Left cardiac atrium (tissue), 4 donors: ENCODE results near the gene GID4. TPM values are rescaled to one million over a fixed set of nuclear protein-coding genes. Genes with fewer than 3 reads are reported as not detected.

Experiments
- ATAC-seq, 2 donors: fragments of 200-7000 bp; cut with Tn5 transposase; one replicate each; pipeline ENCODE4 v1.9.1; 2020; ENCODE audit warnings: mild to moderate bottlenecking in 2 of 2, moderate library complexity in 2 of 2
- DNase-seq: peaks from one replicate; pipeline ENCODE4 v3.0.0-alpha.2; 2020
- intact Hi-C, 2 donors: fragments of 100-400 bp; cut with DNase I; formaldehyde crosslinking; loops; one replicate each; pipeline versions ENCODE4 v1.14.1 to v1.15.1; 2022 to 2023
- total RNA-seq, 2 donors: library from RNA; stranded (reverse); fragmentation: NEBNext Ultra II Directional; extraction: Animal tissue kit (Norgen Biotek cat#: 25700); gene quantifications; one replicate each; pipeline ENCODE4 v1.2.1, GENCODE V29; 2021
- donor health status: DM: no; HTN: yes; CAD: no.
- donor health status: DM: no; HTN: yes; CAD: no; lungs with severe emphysema.
- donor health status: DM: yes; HTN: yes; CAD: no.
- donor health status: Dilated cardiomyopathy.

The GID4 gene
- total RNA-seq, 2 donors from 2014 or later: 14.6 to 15.1 TPM

GRCh38 chr17:18079543-18079942 is 40.3 kb downstream of the GID4 start:
- DNase-seq: no peak
- intact Hi-C loops: no loop called here

DNA sequence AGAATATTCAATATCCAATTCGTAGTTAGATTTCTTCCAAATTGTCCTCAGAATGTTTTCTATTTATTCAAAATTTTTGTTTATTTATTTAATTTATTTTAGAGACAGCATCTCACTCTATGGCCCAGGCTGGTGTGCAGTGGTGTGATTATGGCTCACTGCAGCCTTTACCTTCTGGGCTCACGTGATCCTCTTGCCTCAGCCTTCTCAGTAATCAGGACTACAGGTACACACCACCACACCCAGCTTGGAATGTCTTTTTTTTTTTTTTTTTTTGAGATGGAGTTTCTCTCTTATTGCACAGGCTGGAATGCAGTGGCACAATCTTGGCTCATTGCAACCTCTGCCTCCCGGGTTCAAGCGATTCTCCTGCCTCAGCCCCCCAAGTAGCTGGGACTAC is 45.0 kb downstream of the GID4 start:
- intact Hi-C loops: no loop called here
- no peak for DNase-seq
- ATAC-seq: no peak

More at GRCh38 chr17:18079543-18079942, 40.3 kb downstream of the GID4 start:
- no peak for ATAC-seq

DNA sequence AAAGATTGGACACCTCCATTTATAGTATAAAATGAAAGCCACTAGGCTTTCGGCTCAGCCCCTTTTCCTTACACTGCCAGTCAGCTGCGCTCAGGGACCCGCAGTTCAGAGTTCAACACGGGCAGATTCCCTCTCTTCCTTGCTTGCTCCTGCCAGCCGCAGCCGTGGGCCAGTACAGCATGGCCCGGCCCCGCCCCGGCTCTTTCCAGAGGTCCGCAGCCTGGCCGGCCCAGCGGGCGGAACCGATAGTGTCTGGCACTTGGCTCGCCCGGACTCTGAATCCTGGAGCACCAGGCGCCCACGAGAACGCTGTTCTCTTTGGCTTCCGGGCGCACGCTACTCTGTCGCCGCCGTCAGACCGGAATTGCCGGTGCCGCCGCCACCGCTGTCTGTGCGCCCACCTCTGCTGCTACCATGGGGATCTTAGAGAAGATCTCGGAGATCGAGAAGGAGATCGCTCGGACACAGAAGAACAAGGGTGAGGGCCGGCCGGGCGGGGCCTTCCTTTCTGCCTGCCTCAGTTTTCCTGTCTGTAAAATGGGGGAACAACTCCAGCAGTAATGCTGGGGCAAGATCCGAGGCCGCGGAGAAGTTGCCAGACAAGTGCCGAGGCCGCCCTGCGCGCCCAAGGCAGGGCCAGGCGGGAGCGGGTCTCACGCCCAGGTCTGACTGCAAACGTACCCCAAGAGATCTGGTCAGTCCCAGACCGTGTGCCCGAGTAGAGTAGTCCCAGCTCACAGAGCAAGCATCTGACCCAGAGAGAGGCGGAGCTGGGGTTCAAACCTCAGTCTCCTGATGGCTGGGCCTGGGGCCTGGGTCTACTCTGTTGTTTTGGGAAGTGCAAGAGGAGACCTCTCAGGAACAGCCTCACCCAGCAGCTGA is 48.6 kb downstream of the GID4 start, which contains the start of gene DRG2:
Gene DRG2, plus strand, starts transcription at position 339 of the 882 bp plus-strand sequence. Its CDS starts 76 bp downstream, at position 415.
- intact Hi-C loops: no loop called here

DNA sequence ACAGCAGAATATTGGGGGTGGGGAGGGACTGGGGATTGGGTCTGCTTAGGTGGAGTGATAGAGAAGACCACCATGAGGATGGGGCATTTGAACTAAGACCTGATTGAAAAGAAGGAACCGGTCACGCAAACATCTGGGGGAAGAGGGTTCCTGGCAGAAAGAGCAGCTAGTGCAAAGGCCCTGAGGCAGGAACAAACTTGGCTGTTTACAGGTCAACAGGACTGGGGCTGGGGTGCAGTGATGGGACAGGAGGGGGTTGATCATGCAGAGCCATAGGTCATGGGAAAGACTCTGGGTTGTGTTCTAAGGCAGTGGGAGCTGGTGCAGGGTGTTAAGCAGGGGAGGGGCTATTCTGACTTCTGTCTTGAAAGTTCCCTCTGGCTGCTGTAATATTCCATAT is 50.4 kb downstream of the GID4 start:
- intact Hi-C loops: no loop called here
- ATAC-seq: no peak

More for the DNA sequence above, 48.6 kb downstream of the GID4 start, which contains the start of gene DRG2:
- peak; percentile 93 for DNase-seq
- ATAC-seq: peak; percentile 97 to 98

GRCh38 chr17:18093616-18094408 is 54.6 kb downstream of the GID4 start:
- DNase-seq (peak; percentile 73), ATAC-seq (peak; percentile 53 to 66)
- intact Hi-C loops: no loop called here

More for the DNA sequence above, 50.4 kb downstream of the GID4 start:
- DNase-seq: no peak

DNA sequence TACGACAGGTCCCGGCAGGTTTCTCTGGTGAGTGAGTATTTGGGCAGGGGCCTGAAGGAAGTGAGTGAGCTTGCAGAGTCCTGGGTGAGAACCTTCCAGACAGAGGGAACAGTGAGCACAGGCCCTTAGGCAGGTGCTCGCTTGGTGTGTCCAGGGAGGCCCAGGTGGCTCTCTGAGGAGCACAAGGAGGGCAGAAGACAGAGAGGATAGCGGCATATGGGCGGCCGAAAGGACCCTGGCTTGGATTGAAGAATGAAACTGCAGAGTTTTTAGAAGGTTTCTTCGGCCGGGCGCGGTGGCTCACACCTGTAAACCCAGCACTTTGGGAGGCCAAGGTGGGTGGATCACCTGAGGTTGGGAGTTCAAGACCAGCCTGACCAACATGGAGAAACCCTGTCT is 55.2 kb downstream of the GID4 start:
- intact Hi-C loops: no loop called here
- no peak for ATAC-seq
- no peak for DNase-seq

- no peak for DNase-seq
- no peak for ATAC-seq
- intact Hi-C loops: no loop called here
Observed at GRCh38 chr17:18099516-18099915, 60.3 kb downstream of the GID4 start.

GRCh38 chr17:18100616-18101015 is 61.4 kb downstream of the GID4 start:
- ATAC-seq (no peak), DNase-seq (no peak)
- intact Hi-C loops: no loop called here

DNA sequence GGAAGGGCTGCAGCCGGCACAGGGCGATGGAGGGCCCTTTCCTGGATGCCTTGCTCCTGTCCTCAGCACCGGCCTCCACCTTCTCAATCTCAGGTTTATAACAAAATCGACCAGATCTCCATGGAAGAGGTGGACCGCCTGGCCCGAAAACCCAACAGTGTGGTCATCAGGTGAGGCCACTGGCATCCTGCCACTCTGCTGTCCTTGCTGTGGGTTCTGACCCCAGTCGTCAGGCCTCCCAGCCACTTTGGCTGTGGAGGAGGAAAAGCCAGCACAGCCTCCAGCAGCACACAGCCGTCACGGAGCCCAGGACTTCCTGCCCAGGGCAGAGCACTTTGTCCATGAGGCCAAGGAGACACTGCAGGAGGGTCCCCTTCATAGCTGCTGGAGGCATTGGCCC is 62.6 kb downstream of the GID4 start:
- intact Hi-C loops: no loop called here
- DNase-seq (no peak), ATAC-seq (no peak)

GRCh38 chr17:18102640-18103039 is 63.4 kb downstream of the GID4 start:
- DNase-seq (no peak), ATAC-seq (no peak)
- intact Hi-C loops: no loop called here

DNA sequence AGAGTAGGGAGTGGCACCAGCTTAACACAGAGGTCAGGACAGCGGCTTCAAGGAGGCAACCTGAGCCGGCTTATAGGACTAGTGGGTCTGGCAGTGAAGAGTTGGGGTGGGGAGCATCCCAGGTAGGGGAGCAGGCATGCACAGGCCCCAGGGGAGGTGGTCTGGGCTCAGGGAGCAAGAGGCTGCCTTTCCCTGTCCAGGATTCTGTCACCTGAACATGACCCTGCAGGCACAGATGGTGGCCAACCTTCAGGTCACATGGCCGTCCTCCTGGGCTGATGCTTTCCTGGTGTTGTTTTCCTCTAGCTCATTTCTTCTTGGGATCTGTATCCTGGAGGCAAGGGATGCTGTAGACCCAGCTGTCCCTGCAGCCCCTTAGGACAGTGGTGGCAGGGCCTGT is 65.8 kb downstream of the GID4 start:
- intact Hi-C loops: no loop called here
- ATAC-seq (no peak), DNase-seq (no peak)

DNA sequence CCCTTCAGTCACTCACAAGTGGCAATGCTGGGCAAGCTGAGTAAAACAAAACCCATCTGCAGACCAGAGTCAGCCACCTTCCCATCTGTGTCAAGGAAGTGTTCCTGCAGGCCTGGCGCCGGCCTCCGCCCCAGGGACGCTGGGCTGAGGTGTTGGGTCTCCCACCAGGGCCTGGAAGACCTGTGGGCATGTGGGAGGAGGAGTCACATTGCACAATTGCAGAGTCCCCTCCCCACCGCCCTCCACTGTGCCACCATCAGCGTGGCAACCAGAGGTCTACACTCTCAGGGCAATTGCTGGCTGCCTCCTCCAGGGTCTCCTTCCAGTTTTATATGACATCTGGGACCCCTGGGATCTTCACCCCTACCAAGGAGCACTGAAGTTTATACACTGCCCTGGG is 66.4 kb downstream of the GID4 start:
- DNase-seq: no peak
- ATAC-seq: no peak
- intact Hi-C loops: no loop called here

DNA sequence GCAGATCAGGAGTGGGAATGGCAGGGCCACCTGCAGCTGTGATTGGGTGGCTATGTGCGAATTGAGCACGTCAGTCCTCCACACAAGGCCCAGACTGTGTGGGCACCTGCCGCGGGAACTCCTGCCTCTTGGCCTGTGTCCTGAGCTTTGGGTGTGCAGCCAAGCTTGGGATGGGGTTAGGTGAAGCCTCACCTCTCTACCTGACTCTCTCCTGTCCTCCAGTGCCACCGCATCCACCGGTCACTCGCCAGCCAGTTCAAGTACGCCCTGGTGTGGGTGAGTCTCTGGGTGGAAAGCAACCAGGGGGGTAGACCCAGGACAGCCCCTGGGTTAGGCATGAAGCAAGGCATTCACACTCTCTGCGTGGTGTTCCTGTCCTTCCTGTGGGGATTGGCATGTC is 67.0 kb downstream of the GID4 start:
- no peak for ATAC-seq
- intact Hi-C loops: no loop called here

GRCh38 chr17:18107061-18107790 is 68.0 kb downstream of the GID4 start:
- no peak for ATAC-seq
- no peak for DNase-seq
- intact Hi-C loops: no loop called here

More for the DNA sequence above, 67.0 kb downstream of the GID4 start:
- DNase-seq: no peak

DNA sequence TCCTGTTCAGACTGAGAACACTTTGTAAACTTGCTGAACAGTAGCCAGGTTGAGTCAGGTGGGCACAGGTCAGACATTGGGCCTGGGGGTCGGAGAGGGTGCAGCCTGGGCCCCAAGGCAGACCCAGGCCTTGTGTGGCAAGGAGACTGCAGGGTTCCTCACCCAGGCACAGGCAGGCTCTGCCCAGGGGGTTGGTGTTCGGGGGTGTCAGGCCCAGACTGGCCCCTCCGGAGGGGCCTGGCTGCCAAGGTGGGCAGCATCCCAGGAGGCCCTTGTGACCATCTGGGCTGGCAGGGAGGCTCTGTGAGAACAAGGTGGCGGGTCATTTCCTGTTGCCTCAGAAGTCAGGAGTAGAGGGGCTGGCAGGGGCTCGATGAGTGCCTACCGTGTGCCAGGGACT is 68.8 kb downstream of the GID4 start:
- ATAC-seq: no peak

GRCh38 chr17:18108401-18109312 is 69.4 kb downstream of the GID4 start, which contains the start of gene MYO15A:
MYO15A (plus strand) TSS chr17:18108756; CDS start chr17:18118801, 10,045 bp downstream.
- ATAC-seq (no peak), DNase-seq (no peak)
- intact Hi-C loops: no loop called here

More for the DNA sequence above, 68.8 kb downstream of the GID4 start:
- DNase-seq: no peak
- intact Hi-C loops: no loop called here

DNA sequence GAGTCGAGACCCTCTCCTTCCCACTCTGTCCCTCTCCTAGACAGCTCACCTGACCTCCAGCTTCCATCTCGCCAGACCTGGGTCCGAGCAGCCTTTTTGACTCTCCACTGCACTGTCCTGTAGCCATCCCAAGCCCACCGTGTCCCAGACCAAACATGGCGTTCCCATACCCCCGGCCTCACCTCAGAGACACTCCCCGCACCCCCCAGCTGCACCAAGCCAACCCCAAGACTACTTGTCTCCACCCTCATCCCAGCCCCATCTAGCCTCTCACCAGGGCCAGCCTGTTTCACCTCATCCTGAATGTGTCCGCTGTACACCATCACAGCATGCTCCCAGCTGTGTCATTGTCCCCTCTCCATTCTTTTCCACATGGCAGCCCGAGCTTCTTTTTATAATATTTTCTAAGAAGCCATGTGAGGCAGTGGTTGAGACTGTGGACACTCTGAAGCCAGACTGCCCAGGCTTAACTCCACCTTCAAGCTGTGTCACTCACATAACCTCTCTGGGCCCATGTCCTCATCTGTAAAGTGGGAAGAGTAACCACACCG is 70.8 kb downstream of the GID4 start:
- ATAC-seq (no peak), DNase-seq (no peak)
- intact Hi-C loops: no loop called here

DNA sequence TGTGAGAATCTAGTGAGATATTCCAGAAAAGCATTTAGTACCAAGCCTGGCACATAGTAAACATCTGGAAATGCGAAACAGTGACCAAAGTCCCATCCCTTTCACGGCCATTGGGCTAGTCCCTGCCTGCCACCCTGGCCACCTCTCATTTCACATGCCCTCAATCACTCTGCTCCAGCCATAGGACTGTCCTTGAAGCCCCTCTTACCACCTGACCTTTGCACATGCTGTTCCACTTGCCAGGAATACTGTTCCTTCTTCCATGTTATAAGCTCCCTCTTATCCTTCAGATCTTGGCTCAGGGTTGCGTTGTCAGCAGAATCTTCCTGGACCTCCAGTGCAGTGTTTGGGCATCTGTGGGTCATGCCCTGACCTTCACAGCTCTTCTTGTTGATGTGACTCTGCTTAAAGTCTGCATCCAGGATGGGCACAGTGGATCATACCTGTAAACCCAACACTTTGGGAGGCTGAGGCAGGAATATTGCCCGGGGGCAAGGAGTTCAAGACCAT is 71.5 kb downstream of the GID4 start:
- DNase-seq (no peak), ATAC-seq (no peak)

More for the DNA sequence above, 71.5 kb downstream of the GID4 start:
- intact Hi-C loops: no loop called here
